Right atrium auricular region (tissue), 2 donors: Measurements from ENCODE around the gene TBC1D8. TPM values are rescaled to one million over a fixed set of nuclear protein-coding genes. Genes with fewer than 3 reads are reported as not detected.

Experiments used
- DNase-seq: peaks from one replicate; pipeline ENCODE4 v3.0.0-alpha.2; 2019; ENCODE audit warnings: low spot score
- H3K27ac ChIP-seq, 2 donors: fragments of 200-600 bp; sonication (generic); 1 replicate in 1 of 2; 2 replicates in 1 of 2; pipeline ENCODE4 v1.5.1; 2016 to 2019
- H3K27me3 ChIP-seq, 2 donors: fragments of 200-600 bp; sonication (generic); one replicate each; pipeline versions ENCODE4 v1.5.1 to v1.6.0; 2017 to 2019
- H3K36me3 ChIP-seq: fragments of 200-600 bp; sonication (generic); one replicate; pipeline ENCODE4 v1.5.1; 2016
- H3K4me1 ChIP-seq, 2 donors: fragments of 200-600 bp; sonication (generic); one replicate each; pipeline versions ENCODE4 v1.5.1 to v1.6.0; 2017 to 2019
- H3K4me3 ChIP-seq, 2 donors: fragments of 200-600 bp; sonication (generic); 1 replicate in 1 of 2; 2 replicates in 1 of 2; pipeline ENCODE4 v1.5.1; 2017 to 2019; ENCODE audit warnings: mild to moderate bottlenecking in 1 of 2, moderate library complexity in 1 of 2
- H3K9me3 ChIP-seq, 2 donors: fragments of 200-600 bp; sonication (generic); one replicate each; pipeline ENCODE4 v1.5.1; 2019
- total RNA-seq, 2 donors: library from RNA; depleted of rRNA; stranded (reverse); fragments of >200 nt; gene quantifications; one replicate each; pipeline ENCODE4 v1.1.0, GENCODE V29; 2016
- TF ChIP-seq, protein P1 (sequence below), 2 donors: fragments of 200-600 bp; sonication (generic); IDR thresholded peaks; one replicate each; pipeline ENCODE4 v1.5.1; 2019; ENCODE audit warnings: antibody characterized with exemption in 2 of 2

Gene TBC1D8
- total RNA-seq, 2 donors from 2014 or later = 42.3 to 50.3 TPM

DNA sequence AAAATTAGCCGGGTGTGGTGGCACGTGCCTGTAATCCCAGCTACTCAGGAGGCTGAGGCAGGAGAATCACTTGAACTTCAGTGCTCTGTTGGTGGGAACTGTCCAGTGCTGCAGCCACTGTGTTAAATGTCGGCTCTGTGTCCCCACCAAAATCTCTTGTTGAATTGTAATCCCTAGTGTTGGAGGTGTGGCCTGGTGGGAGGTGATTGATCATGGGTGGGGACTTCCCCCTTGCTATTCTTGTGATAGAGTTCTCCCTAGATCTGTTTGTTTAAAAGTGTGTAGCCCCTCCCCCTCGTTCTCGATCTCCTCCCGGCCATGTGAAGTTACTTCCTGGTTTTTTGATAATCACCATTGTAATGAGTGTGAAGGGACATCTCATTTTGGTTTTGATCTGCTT, 158.9 kb downstream of the TBC1D8 start:
- DNase-seq = no peak
- H3K27ac ChIP-seq = no peak overlapping the region
- H3K36me3 ChIP-seq = peaks cover 40% of the 10 kb centered on the region
- H3K9me3 ChIP-seq = no peaks in the 10 kb centered on the region
- no peak overlapping the region for H3K4me3 ChIP-seq
- no peaks in the 10 kb centered on the region for H3K4me1 ChIP-seq
- H3K27me3 ChIP-seq = no peaks in the 10 kb centered on the region
- TF ChIP-seq, protein P1, sequence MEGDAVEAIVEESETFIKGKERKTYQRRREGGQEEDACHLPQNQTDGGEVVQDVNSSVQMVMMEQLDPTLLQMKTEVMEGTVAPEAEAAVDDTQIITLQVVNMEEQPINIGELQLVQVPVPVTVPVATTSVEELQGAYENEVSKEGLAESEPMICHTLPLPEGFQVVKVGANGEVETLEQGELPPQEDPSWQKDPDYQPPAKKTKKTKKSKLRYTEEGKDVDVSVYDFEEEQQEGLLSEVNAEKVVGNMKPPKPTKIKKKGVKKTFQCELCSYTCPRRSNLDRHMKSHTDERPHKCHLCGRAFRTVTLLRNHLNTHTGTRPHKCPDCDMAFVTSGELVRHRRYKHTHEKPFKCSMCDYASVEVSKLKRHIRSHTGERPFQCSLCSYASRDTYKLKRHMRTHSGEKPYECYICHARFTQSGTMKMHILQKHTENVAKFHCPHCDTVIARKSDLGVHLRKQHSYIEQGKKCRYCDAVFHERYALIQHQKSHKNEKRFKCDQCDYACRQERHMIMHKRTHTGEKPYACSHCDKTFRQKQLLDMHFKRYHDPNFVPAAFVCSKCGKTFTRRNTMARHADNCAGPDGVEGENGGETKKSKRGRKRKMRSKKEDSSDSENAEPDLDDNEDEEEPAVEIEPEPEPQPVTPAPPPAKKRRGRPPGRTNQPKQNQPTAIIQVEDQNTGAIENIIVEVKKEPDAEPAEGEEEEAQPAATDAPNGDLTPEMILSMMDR (IDR thresholded peaks at IDR 0.05) = no peak

DNA sequence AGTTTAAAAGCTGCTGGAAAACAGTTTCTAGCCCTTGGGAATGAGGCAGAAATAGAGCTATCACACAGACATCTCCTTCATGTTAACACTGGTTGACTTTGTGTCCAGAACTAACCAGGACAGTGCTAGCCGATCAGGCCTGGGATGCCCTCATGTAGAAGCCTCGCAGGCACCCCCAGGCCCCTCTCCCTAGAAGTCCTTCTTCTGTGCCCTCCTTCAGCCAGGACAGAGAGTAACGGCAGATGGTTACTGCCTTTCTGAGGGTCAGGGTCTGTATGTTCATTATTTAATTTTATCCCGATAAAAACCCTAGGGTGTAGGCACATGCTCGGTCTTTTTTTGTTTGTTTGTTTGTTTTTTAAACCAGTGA, 159.8 kb downstream of the TBC1D8 start:
- no peaks in the 10 kb centered on the region for H3K9me3 ChIP-seq
- H3K4me1 ChIP-seq = no peaks in the 10 kb centered on the region
- no peak overlapping the region for H3K4me3 ChIP-seq
- DNase-seq = no peak
- H3K36me3 ChIP-seq = peaks cover 38% of the 10 kb centered on the region
- no peak overlapping the region for H3K27ac ChIP-seq
- no peaks in the 10 kb centered on the region for H3K27me3 ChIP-seq
- TF ChIP-seq, protein P1 (IDR thresholded peaks at IDR 0.05) = no peak

DNA sequence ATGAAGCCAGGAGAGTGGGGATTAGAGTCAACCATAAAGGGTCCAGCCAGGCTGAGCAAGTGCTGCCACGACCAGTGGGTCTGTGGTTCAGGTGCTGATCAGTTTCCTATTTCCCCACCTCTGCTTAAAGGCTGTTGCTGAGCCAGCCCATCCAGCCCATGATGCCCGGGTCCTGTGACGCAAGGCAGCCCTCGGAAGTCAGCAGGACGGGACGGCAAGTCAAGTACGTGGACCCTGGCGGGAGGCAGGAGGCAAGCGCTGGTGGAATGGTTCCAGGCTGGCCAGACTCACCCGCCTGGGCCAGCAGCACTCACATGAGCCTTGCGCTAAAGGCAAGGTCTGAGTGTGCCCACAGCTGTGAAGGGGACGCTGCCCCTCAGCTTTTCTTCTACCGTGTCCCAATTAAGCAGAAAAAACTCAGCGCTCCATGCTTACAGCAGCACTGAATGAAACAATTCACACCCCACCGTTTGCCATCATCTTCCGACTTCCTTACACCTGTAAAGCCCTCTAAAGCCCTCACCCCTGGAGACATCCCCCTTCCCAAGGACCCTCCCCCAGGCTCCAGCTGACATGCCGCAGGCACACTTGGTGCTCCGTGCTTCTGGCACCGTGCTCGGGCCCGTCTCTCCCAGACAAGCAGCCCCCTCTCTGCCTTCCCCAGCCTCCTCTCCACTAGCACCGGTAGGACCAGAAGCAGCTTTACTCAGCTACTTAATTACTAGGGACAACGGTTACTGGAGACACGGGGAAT, 160.4 kb downstream of the TBC1D8 start:
- Histone ChIP-seq H3K4me1 (no peaks in the 10 kb centered on the region), H3K27ac (no peak overlapping the region), H3K36me3 (peaks cover 36% of the 10 kb centered on the region), H3K9me3 (no peaks in the 10 kb centered on the region), H3K27me3 (no peaks in the 10 kb centered on the region), H3K4me3 (no peak overlapping the region)
- TF ChIP-seq, protein P1 (IDR thresholded peaks at IDR 0.05) = no peak
- DNase-seq = no peak

DNA sequence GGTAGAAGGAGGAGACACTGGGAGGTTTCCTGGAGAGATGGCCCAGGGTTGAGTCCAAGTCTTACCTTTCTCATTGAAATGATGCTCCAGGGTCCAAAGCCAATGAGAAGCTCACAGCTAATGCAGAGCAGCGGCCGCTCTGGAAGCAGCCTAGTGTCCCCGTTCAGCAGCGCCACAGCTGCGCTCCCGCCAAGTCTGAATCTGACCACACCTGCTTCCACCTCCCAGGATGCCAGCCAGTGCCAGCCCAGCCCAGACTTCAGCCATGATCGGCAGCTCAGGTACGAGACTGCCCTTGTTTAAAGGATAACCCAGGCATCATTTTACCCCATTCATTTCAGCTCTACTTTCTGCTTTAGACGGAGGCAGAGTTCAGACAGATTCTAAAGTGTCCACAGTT, 161.0 kb downstream of the TBC1D8 start:
- no peaks in the 10 kb centered on the region for H3K27me3 ChIP-seq

DNA sequence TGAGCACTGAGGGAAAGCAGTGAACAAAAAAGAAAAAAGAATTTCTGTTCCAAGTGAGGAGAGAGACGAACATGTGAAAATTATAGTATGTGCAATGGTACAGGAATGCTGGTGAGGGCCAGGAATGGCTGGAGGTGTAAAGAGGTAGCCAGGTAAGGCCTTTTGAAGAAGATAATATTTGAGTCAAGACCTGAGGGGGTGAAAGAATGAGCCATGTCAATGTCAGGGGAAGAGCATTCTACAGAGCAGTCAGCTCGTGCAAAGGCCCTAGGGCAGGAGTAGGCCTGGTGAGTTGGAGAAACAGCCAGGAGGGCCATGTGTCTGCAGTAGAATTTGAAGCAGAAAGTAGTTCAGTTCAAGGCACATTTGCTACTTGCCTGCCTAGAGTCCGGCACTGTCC, 161.5 kb downstream of the TBC1D8 start:
- H3K27me3 ChIP-seq = no peaks in the 10 kb centered on the region
- no peaks in the 10 kb centered on the region for H3K4me1 ChIP-seq
- H3K36me3 ChIP-seq = peaks cover 31% of the 10 kb centered on the region
- no peak overlapping the region for H3K4me3 ChIP-seq
- no peak overlapping the region for H3K27ac ChIP-seq
- TF ChIP-seq, protein P1 (IDR thresholded peaks at IDR 0.05) = no peak
- H3K9me3 ChIP-seq = no peaks in the 10 kb centered on the region
- no peak for DNase-seq

More for the DNA sequence above, 161.0 kb downstream of the TBC1D8 start:
- no peak overlapping the region for H3K4me3 ChIP-seq
- no peak overlapping the region for H3K27ac ChIP-seq
- TF ChIP-seq, protein P1 (IDR thresholded peaks at IDR 0.05) = no peak
- H3K36me3 ChIP-seq = peaks cover 31% of the 10 kb centered on the region
- DNase-seq = no peak
- no peaks in the 10 kb centered on the region for H3K9me3 ChIP-seq
- H3K4me1 ChIP-seq = no peaks in the 10 kb centered on the region
